OCI-LY7 (cell line): Measurements from ENCODE around the gene PDGFB. TPM values are rescaled to one million over a fixed set of nuclear protein-coding genes. Genes with fewer than 3 reads are reported as not detected.

ENCODE experiments used
- BruUV-seq: library from RNA; stranded (reverse); fragments of 400-500 nt; replicated peaks from 2 replicates; lab custom pipeline; 2021; lab: Mats Ljungman, UMichigan
- CTCF ChIA-PET: fragments of 300-600 bp; sonication (Branson Sonifier 250); formaldehyde crosslinking; loops from one replicate; lab custom pipeline; 2022; ENCODE audit warnings: antibody characterized with exemption; ENCODE audit not compliant: unreplicated experiment; lab: Charles Lee
- POLR2A ChIA-PET: fragments of 300-600 bp; sonication (Branson Sonifier 250); formaldehyde crosslinking; loops from one replicate; lab custom pipeline; 2022; ENCODE audit warnings: antibody characterized with exemption; lab: Charles Lee
- DNase-seq: peaks from one replicate; pipeline ENCODE4 v3.0.0-alpha.2; 2015; ENCODE audit warnings: low spot score
- H2AFZ ChIP-seq: fragments of 200-600 bp; sonication (generic), shearing (Covaris generic); 2 replicates; pipeline ENCODE4 v1.6.1; 2014; ENCODE audit warnings: mild to moderate bottlenecking, antibody characterized with exemption, low read length, moderate library complexity
- H3K27ac ChIP-seq: fragments of 200-600 bp; sonication (generic); 2 replicates; pipeline ENCODE4 v1.5.1; 2014; ENCODE audit warnings: mixed run types, low read depth, mild to moderate bottlenecking, moderate library complexity, low read length, inconsistent platforms; ENCODE audit not compliant: poor library complexity, severe bottlenecking
- H3K36me3 ChIP-seq: fragments of 200-600 bp; sonication (generic); 2 replicates; pipeline ENCODE4 v1.6.1; 2014; ENCODE audit warnings: mild to moderate bottlenecking, antibody characterized with exemption, low read length, moderate library complexity, mixed read lengths; ENCODE audit not compliant: insufficient read depth
- H3K4me1 ChIP-seq: fragments of 200-600 bp; sonication (generic); 2 replicates; pipeline ENCODE4 v1.5.1; 2014; ENCODE audit warnings: mild to moderate bottlenecking, low read length; ENCODE audit not compliant: insufficient read depth, poor library complexity, severe bottlenecking
- H3K4me2 ChIP-seq: fragments of 200-600 bp; sonication (generic); 2 replicates; pipeline ENCODE4 v1.6.1; 2014; ENCODE audit warnings: mild to moderate bottlenecking, low read length
- H3K4me3 ChIP-seq: fragments of 200-600 bp; sonication (generic); 2 replicates; pipeline ENCODE4 v1.5.1; 2014; ENCODE audit warnings: mild to moderate bottlenecking, low read depth, low read length; ENCODE audit not compliant: poor library complexity, severe bottlenecking
- H3K79me2 ChIP-seq: fragments of 200-600 bp; sonication (generic); 2 replicates; pipeline ENCODE4 v1.6.1; 2016; ENCODE audit warnings: low read depth, mild to moderate bottlenecking, low read length, moderate library complexity, mixed read lengths; ENCODE audit not compliant: insufficient read depth
- H3K9me2 ChIP-seq: fragments of 200-600 bp; sonication (generic); 2 replicates; pipeline ENCODE4 v1.6.1; 2016; ENCODE audit warnings: mild to moderate bottlenecking, low read length, mixed read lengths; ENCODE audit not compliant: insufficient read depth
- H3K9me3 ChIP-seq: fragments of 200-600 bp; sonication (generic); 2 replicates; pipeline ENCODE4 v1.6.1; 2014; ENCODE audit warnings: mild to moderate bottlenecking, mixed run types, low read length, mixed read lengths
- H4K20me1 ChIP-seq: fragments of 200-600 bp; sonication (generic); 2 replicates; pipeline ENCODE4 v1.6.1; 2014; ENCODE audit warnings: mild to moderate bottlenecking, antibody characterized with exemption, low read length, moderate library complexity, mixed read lengths; ENCODE audit not compliant: insufficient read depth
- EZH2phosphoT487 ChIP-seq: fragments of 200-600 bp; sonication (generic); IDR thresholded peaks from 2 replicates; pipeline ENCODE4 v1.6.1; 2018; ENCODE audit warnings: low read depth, borderline replicate concordance, mild to moderate bottlenecking, mixed run types, antibody characterized with exemption, low read length, moderate library complexity, mixed read lengths
- intact Hi-C: fragments of 100-400 bp; cut with micrococcal nuclease; formaldehyde crosslinking; loops from one replicate; pipeline ENCODE4 v1.10.0; 2022; ENCODE audit not compliant: unreplicated experiment
- total RNA-seq, 2 experiments: library from RNA; depleted of rRNA in 1 of 2; stranded (reverse); fragments of >200 nt in 1 of 2; shearing (Covaris generic) in 1 of 2; gene quantifications; 2 replicates each; pipeline ENCODE4 v1.2.3, GENCODE V29; 2014 to 2022
- TF ChIP-seq, protein P1 (sequence below): fragments of 200-600 bp; sonication (generic); conservative IDR thresholded peaks from 2 replicates; pipeline ENCODE4 v1.5.1; 2014; ENCODE audit warnings: mild to moderate bottlenecking, antibody characterized with exemption, low read length, moderate library complexity, mixed read lengths

Gene PDGFB
- total RNA-seq, 2 experiments from 2014 or later, result 0.27 TPM; not detected in 1

DNA sequence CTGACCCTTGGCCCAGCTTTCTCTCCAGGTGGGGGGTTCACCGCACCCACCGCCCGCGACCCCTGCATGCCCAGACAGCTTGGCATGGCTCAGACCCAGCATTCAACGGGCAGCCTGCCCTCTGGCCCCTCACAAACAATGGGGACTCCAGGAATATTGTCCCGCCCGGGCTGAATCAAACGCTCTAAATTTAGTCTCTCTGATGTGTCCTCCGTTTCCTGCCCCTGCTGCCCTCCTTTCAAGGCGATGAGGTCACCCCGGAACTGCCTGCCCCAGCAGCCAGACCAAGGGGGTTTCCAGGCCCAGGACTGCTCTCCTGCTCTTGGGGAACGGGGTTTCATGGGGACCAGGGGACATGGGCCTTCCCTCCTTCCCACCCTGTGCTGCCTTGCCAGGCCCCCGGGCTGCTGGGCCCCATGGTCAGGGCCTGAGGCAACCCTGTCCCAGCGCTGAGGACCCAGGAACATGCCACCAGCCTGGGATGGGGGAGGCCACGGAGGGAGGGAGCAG, 10.1 kb upstream of the PDGFB start:
- no peak overlapping the region for H3K4me2 ChIP-seq
- DNase-seq, result no peak

DNA sequence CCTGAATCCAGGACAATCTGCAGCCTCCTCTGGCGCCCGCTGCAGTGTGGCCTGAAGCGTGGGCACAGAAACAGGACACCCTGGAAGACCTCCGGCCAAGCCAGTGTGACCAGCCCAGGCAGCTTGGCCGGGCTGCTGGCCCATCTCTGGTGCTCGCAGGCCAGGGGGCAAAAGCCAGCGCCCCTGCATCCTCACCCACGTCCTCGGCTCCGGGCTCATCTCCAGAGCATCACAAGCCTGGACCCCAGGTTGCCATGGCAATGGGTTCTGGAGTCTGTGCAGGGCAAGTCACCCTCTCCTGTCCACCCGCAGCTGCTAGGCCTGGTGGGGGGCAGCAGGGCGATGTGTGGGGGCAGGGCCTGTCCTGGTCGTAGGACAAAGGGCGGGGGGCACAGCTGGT, 9.3 kb upstream of the PDGFB start:
- POLR2A ChIA-PET, result interaction anchor here (0.7 kb wide), 1 partner anchor 28 kb away, joined by 7 read pairs; no protein-coding TSS in a partner anchor
- Histone ChIP-seq H3K27ac (no peak overlapping the region), H3K79me2 (no peaks in the 10 kb centered on the region), H3K4me1 (peaks cover 5% of the 10 kb centered on the region), H3K9me3 (no peaks in the 10 kb centered on the region), H3K9me2 (no peaks in the 10 kb centered on the region), H3K4me3 (no peak overlapping the region), H4K20me1 (no peaks in the 10 kb centered on the region; the same call in 1 of the 2 replicates), H2AFZ (no peak overlapping the region), H3K4me2 (no peak overlapping the region), H3K36me3 (no peaks in the 10 kb centered on the region)
- no TSS peak for BruUV-seq
- intact Hi-C loops, result no loop called here
- TF ChIP-seq, protein P1, sequence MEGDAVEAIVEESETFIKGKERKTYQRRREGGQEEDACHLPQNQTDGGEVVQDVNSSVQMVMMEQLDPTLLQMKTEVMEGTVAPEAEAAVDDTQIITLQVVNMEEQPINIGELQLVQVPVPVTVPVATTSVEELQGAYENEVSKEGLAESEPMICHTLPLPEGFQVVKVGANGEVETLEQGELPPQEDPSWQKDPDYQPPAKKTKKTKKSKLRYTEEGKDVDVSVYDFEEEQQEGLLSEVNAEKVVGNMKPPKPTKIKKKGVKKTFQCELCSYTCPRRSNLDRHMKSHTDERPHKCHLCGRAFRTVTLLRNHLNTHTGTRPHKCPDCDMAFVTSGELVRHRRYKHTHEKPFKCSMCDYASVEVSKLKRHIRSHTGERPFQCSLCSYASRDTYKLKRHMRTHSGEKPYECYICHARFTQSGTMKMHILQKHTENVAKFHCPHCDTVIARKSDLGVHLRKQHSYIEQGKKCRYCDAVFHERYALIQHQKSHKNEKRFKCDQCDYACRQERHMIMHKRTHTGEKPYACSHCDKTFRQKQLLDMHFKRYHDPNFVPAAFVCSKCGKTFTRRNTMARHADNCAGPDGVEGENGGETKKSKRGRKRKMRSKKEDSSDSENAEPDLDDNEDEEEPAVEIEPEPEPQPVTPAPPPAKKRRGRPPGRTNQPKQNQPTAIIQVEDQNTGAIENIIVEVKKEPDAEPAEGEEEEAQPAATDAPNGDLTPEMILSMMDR, result no peak
- TF ChIP-seq EZH2phosphoT487, result no peak
- DNase-seq, result no peak
- CTCF ChIA-PET, result no interaction called here

More for the DNA sequence above, 10.1 kb upstream of the PDGFB start:
- H3K4me3 ChIP-seq, result no peak overlapping the region
- ChIA-PET POLR2A (no interaction called here), CTCF (no interaction called here)
- no peaks in the 10 kb centered on the region for H3K9me2 ChIP-seq
- no TSS peak for BruUV-seq
- no peak overlapping the region for H2AFZ ChIP-seq
- H3K79me2 ChIP-seq, result no peaks in the 10 kb centered on the region
- no peaks in the 10 kb centered on the region for H3K36me3 ChIP-seq
- H4K20me1 ChIP-seq, result no peaks in the 10 kb centered on the region; the same call in 1 of the 2 replicates
- no peak for TF ChIP-seq EZH2phosphoT487
- TF ChIP-seq, protein P1, result no peak
- no peaks in the 10 kb centered on the region for H3K9me3 ChIP-seq
- peaks cover 5% of the 10 kb centered on the region for H3K4me1 ChIP-seq
- intact Hi-C loops, result no loop called here
- no peak overlapping the region for H3K27ac ChIP-seq

DNA sequence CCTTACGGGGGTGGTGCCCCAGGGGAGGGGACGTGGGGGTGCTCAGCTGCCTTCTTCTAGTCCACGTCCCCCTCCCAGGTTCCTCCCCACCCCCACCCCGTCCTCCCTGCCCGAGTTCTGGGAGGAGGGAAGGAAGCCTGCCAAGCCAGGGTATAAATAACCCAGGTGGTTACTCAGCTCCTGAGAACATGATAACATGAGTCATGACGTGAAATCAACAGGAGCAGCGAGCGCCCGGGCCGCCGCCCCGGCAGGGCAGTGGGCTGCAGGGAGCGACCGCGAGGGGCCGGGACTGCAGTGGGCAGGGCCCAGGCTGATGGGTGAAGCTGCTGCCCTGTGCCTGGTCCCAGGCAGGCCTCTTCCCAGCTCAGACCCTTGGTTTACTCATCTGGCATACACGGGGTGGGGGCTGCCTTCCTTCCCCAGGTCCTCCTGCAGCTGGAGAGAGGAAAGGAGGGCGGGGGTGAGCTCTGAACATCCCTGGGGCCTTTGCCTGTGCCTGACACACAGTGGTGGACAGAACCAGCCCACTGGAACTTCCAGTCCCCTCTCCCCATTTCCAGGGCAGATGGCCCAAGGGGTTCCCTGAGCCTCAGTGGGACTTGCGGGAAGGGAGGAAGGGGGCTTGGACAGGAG, 8.8 kb upstream of the PDGFB start:
- no peaks in the 10 kb centered on the region for H3K36me3 ChIP-seq
- no peaks in the 10 kb centered on the region; the same call in 1 of the 2 replicates for H4K20me1 ChIP-seq
- no peaks in the 10 kb centered on the region for H3K9me3 ChIP-seq
- TF ChIP-seq EZH2phosphoT487, result no peak
- TF ChIP-seq, protein P1, result no peak
- H3K4me2 ChIP-seq, result no peak overlapping the region
- no peak overlapping the region for H3K4me3 ChIP-seq
- BruUV-seq, result no TSS peak
- H3K4me1 ChIP-seq, result peaks cover 5% of the 10 kb centered on the region
- no peak overlapping the region for H2AFZ ChIP-seq
- H3K27ac ChIP-seq, result no peak overlapping the region
- H3K79me2 ChIP-seq, result no peaks in the 10 kb centered on the region
- no peaks in the 10 kb centered on the region for H3K9me2 ChIP-seq
- no peak for DNase-seq
- intact Hi-C loops, result no loop called here
- ChIA-PET POLR2A (interaction anchor here (0.7 kb wide), 1 partner anchor 28 kb away, joined by 7 read pairs; no protein-coding TSS in a partner anchor), CTCF (no interaction called here)
